ENCODE measurements around the gene CYP24A1.

The CYP24A1 gene

DNA sequence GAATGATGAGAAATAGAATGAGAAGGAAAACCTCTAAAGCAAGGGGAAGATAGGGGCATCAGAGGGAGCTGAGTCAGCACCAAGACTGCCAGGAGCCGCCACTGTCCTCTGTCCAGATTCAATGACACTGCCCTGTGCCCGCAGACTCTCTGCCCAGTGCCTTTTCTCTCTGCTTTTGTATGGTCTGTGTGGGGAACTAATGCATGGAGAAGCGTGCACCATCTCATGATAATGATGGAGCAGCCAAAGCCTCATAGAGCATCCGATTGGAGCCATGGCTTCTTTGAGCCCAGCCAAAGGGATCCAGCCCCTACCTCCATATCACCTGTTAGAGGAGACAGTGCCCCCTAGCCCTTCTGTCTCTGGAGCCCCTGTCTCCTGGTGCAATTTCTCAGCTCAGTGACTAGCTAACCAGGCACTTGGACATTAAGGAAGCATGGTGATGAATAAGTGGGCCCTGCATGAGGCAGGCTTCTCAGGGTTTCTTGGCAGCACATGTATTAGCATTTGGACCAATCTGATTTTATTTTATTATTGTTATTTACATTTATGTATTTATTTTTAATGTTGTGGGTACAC, 27.6 kb upstream of the CYP24A1 start:
- DNase-seq = no peak

DNA sequence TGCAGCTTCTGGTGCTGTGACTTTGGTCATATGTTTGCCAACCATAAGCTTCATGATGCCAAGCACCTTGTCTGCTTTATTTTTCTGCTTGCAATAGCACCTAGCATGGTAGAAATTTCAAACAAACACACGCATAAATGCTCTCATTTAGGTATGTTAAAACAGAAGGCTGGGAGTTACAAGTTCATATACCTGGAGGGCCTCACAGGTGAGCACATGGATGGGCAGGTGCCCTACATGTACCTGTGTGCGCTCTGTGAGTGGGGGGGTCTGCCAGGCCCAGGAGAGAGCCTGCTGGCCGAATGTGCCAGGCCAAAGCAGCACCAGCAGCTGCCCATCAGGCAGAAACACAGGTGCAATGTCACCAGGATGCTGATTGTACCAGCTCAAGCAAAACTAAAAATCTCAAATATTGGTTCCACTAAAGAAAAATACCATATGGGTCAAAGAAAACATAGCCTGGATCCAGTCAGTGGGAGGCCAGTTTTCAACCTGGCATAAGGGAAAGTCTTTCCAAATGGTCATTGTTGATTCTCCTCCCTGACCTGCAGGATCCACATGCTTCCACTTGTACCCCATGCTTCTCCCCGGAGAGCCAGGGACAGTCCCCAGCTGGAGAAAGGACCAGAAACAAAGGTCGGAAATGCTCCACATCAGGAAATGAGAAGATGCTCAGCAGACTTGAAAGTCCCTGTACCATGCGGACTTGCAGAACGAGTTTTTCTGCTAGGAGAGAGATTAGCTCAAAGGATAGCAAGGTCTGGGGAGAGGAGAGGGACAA, 26.9 kb upstream of the CYP24A1 start:
- DNase-seq = no peak

DNA sequence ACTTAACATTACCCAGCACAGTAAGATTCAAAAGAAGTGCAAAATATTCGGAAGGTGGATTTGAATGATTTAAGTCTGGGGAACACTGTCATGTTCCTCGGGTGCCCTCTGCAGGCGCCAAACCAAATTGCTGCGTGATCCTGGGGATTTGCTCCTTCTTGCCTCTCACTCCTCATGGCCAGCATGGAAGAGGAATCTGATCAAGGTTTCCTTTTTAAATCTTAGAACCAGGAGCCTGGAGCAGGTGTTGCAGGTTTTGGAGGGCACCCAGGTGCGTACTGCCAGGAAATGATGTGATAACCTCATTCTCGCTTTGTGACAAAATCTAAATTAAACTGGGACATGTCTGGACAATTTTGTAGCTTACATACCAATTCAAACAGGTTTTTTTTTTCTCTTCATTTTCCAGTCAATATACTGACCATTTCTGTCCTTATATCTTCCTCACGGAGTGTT, 26.0 kb upstream of the CYP24A1 start:
- DNase-seq = peak; percentile 47 to 68

- DNase-seq = no peak
Measured at GRCh38 chr20:54199283-54199682, 25.5 kb upstream of the CYP24A1 start.

DNA sequence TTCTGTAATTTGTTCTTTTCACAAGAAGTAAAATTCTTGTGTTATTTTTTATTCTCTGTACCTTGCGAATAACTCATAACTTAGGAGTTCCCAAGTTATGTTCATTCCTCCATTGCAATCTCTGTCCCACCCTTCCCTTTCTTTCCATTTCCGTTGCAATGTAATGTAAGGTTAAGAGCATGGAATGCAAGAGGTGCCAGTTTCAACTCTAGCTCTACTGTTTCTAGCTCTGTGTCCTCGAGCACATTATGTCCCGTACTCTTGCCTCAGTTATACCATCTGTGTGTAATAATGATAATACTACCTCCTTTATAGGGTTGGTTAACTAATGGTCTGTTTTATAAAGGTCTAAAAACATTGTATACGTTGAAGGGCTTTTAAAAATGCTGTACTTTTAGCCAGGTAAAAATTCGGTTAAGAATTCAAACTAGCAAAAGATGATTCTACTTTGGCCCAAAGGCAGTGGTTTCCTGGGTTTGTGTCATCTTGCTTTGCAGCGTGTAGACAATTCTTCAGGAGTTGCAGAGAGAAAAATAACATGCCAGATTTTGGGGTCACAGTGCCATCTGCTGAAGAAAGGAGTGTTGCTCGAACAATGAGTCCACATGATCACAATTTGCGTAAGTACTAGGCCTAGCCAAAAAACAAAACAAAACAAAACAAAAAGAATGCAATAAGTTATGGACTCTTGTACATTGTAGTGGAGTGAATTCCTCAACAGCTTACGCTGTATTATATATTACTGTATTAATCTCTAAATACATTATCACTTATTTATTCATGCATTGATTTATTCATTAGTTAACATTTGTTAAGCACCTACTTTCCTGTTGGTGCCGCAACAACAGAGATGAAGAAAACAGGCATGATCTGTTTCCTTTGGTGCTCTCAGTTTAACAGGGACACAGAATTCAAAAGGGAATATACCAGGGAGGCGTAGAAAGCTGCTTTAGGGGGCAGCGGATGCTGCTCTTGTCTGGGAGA, 24.1 kb upstream of the CYP24A1 start:
- no peak for DNase-seq

DNA sequence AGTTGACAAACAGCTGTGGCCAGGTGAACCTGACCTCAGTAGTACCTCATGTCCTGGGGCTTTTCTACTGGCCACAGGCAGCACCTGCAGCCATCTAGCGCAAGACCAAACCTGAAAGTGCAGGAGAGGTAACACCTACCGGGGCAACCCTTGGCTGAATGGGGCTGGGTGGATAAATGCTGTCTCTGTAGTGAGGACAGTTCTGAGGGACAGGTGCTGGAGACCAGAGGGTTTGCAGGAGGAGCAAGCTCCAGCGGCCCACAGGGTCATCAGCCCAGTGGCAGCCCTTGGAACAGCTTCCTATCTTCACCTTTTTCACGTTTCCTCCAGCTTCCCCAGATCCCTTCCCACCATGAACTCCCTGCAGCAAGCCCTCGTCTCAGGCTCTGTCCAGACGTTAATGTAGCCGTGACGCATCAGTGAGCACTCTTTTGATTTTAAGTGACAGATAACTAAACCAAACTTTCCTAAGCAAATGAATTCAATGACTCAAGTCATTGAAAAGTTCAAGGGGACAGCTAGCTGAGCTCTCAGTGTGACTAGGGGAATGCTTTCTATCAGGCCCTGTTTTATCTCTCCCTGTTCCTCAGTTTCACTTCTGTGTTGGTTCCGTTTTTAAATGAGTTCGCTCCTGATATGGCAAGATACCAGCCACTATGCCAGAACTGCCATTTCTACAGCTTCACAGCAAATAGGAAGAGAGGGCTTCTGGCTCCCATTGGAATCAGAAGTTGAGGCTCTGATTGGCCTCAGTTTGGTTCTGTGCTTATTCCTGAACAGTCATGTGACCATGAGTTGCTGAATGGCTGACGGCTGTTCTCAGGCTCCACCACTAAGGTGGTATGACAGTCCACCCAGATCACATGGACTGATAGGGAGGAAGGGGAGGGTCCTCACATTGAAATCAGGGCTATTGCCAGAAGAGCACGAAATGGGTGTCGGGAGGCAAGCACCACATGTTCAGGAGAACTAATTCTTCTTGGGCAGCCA, 22.0 kb upstream of the CYP24A1 start:
- DNase-seq = no peak

DNA sequence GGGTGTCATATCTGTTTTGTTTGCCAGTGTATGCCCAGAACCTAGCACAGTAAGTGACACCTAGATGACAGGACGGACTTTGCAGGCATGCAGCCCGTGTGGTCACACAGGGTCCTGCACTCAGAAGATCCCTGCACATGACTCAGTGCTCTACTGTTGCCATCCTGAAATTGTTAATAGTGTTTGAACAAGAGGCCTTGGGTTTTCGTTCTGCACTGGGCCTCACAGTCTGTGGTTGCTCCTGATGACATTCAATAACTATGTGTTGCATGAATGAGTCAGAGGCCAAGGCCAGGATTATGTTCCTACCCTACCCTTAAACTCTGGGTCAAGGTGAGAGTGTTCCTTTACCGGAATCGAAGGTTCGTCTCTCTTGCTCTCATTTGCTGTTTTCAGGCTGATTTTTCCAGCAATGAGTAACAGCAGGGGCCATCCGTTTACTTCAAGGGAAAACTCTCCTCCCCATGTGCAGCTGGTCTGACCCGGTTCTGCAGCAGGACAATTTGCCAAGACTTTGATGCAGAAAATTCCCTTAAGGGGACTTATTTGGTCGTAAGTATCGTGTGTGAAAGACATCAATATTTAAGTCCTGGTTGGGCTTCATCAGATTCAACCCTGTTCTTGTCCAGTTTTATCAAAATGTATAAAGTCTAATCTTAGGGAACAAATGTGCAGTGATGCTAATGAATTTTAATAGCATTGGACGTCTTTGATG, 21.1 kb upstream of the CYP24A1 start:
- no peak for DNase-seq

- no peak for DNase-seq
Measured at GRCh38 chr20:54193817-54194216, 20.0 kb upstream of the CYP24A1 start.

DNA sequence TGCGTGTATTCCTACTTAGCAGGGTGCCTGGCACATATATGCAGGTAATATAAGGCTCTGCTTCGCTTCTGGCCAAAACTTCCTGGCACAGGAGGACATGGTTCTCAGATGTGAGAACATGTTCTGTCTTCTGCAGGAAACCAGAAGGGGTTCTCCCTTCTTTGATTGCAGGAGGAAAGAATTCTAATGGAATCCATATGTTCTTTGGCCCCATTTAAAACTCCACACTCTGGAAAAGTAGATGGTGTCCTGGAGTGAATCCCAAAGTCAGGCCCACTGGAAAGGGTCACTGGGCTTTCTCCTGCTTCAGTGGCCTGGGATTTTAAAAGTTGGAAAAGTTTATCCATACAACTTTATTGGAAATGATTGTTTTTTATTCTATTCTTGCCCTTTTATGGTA, 16.4 kb upstream of the CYP24A1 start:
- no peak for DNase-seq

DNA sequence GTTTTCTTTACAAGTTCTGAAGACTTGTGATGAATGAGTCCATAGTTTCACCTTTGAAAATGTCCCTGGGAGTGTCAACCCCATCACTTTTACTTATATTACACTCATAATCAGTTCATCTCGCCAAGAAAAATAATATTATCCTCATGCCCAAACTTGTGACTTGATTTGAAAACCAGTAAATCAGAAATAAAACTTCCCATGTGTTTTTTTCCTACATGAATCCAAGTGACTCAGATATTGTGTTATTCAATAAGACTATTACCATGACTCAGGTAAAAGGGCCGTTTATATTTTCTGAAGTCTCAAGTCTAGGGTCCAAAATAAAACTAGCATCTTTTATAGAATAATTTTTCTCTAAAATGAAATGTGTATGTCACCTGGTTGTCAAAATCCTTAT, 15.8 kb upstream of the CYP24A1 start:
- no peak for DNase-seq

- no peak for DNase-seq
Measured at GRCh38 chr20:54188132-54188849, 14.5 kb upstream of the CYP24A1 start.

GRCh38 chr20:54184904-54185626, 11.3 kb upstream of the CYP24A1 start:
- DNase-seq = no peak

DNA sequence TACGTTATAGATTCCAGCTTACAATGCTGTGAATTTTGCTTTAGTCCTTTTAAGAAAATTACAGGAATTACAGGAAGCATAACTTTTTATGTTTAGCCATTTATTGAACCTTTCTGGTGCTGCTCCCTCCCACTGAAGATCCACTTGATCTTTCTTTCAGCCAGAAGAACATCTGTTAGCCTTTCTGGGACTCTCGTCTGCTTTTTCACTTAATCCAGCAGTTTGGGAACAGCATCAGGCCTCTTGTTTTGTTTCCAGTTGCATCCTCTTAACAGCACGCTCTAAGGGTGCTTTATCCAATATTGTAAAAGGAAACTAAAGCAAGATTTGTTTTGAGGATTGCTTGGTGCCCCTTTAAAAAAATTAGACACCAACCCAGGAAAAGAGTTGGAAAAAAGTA, 10.3 kb upstream of the CYP24A1 start:
- DNase-seq = no peak

- no peak for DNase-seq
Measured at GRCh38 chr20:54180931-54181330, 7.1 kb upstream of the CYP24A1 start.

DNA sequence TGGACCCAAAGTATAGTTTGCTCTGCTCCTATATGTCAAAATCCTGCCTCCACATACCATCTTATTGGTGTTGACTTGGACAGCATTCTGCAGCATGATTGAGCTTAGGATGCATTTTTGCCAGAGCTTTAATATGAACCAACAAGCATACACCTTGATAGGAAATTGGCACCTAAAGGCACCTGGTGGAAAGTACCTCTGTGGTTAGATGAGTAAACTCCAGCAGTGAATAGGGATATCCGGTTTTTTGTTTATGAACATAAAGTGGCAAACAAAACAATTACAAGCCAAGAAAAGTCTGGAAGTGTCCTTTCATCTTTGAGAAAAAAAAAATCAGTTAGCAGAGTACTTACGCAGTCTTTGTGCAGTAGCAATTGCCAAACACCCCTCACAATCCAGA, 6.2 kb upstream of the CYP24A1 start:
- no peak for DNase-seq

GRCh38 chr20:54178256-54178655, 4.5 kb upstream of the CYP24A1 start:
- no peak for DNase-seq

GRCh38 chr20:54177378-54177777, 3.6 kb upstream of the CYP24A1 start:
- no peak for DNase-seq

DNA sequence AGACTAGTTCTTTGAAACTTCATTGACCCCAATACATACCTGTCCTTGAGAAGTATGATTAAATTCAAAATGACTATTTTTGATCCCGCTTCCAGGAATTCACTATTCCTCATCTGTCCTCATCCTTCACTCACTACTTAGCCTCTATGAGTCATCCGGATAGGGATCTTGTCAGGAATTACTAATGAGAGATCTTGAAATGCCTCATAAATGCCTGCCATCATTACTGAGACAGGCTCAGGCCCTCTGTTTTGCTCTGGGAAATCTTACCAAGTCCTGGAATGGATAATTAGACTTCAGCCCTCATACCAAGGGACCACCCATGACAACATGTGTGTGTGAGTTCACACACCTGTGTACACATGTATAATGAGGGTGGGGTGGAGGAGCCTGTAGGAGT, 2.8 kb upstream of the CYP24A1 start:
- DNase-seq = no peak

GRCh38 chr20:54174457-54175175, 830 bp upstream of the CYP24A1 start:
- no peak for DNase-seq

All from stimulated activated CD4-positive, alpha-beta T cell treated with anti-CD3 and anti-CD28 coated beads, Interleukin-4, amount 100 ng/mL, for 4 hours (primary cell).